AG10803 (cell line): ENCODE results near the gene CDKAL1.

Source experiments
- DNase-seq: peaks from one replicate; pipeline ENCODE4 v3.0.0; 2010; ENCODE audit warnings: low read depth
- H3K4me3 ChIP-seq: 2 replicates; pipeline ENCODE4 v1.5.1; 2011; ENCODE audit warnings: mild to moderate bottlenecking, low read length, control low read depth
- CTCF ChIP-seq: conservative IDR thresholded peaks from 2 replicates; pipeline ENCODE4 v1.5.1; 2011; ENCODE audit warnings: mild to moderate bottlenecking, low read length, control low read depth, inconsistent platforms

Gene CDKAL1

DNA sequence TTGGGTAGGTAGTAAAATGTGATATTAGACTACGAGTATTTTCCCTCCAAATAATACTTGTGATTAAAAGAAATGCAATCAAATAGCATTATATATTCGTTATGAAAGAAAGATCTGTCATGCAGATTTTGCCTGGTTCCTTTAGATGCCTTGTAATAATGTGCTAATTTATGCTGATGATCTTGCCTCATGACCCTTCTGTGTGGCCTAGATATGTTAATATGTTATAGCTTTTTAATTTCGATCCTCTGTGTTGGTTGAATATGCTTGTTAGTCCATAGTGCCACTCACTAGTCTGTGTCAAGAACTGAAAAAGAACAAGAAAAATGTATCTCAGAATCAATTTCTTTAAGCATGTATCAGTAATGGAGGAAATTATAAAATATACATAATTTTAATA, 31.9 kb downstream of the CDKAL1 start:
- H3K4me3 ChIP-seq, result no peak overlapping the region
- TF ChIP-seq CTCF, result no peak
- DNase-seq, result no peak

GRCh38 chr6:20569000-20569610, 34.8 kb downstream of the CDKAL1 start:
- DNase-seq, result peak; percentile 38
- TF ChIP-seq CTCF, result no peak
- no peak overlapping the region for H3K4me3 ChIP-seq

DNA sequence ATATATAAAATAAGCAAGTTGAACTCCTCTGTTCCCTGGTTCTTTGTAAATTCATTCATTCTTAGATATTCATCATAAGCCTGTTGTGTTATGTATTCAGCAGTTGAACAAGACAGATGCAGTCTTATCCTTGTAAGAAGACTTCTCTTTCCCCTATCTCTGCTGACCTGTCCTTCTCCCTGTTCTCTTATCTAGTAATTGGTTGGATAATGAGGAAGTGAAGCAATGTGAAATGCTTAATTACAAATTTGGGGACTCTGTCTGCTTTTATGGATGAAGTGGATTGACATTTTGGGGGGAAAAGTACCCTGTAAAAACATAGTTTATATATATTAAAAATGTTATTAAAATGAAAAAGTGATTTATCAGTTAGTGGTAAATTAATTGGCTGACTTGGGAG, 37.0 kb downstream of the CDKAL1 start:
- no peak for TF ChIP-seq CTCF
- no peak overlapping the region for H3K4me3 ChIP-seq
- no peak for DNase-seq

DNA sequence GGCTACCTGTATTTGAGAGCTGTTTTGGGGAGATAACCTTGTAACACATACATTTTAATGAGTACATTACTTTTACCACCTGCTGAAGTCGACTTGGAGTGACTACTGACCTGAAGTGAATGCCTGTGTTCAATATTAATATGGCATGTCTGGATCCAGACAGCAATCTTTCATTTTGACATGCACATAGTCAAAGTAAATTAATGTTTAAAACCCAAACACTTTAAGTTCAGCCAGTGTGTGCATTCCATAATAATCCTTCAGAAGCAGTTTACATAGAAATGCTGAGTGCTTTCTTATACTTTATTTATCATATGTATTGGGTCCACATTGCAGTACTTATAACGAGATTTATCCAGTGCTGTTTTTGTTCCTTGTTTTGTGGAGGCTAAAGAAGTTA, 38.0 kb downstream of the CDKAL1 start:
- H3K4me3 ChIP-seq, result no peak overlapping the region
- TF ChIP-seq CTCF, result no peak
- DNase-seq, result no peak

- H3K4me3 ChIP-seq, result no peak overlapping the region
- DNase-seq, result peak; percentile 72
- no peak for TF ChIP-seq CTCF
Observed at GRCh38 chr6:20572940-20573339, 38.7 kb downstream of the CDKAL1 start.

GRCh38 chr6:20574355-20574754, 40.1 kb downstream of the CDKAL1 start:
- no peak for DNase-seq
- TF ChIP-seq CTCF, result no peak
- H3K4me3 ChIP-seq, result no peak overlapping the region

DNA sequence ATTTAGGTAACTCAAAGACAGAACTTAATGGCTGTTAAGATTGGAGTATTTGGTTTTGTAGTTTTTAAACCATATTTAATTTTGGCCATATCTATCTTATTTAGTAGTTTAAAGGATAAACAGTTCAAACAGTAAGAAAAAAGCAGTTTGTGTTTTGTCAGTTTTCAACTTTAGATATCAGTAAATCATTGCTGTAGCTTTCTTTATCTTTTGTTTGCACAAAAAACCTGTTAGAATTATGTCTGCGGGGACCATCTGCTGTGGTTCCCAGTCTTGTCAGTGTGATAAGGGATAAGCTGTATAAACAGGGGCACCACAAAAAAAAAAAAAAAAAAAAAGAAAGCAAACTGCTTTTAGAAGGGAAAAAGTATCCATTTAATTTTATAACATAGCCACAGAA, 40.9 kb downstream of the CDKAL1 start:
- DNase-seq, result no peak
- H3K4me3 ChIP-seq, result no peak overlapping the region
- TF ChIP-seq CTCF, result no peak
